HG03196 (cell line): ENCODE data around the gene ICOS.

Source experiments
- ATAC-seq: cut with Tn5 transposase; IDR thresholded peaks from one replicate; pipeline ENCODE4 v1.9.1; 2021; ENCODE audit not compliant: unreplicated experiment

ICOS gene

GRCh38 chr2:204005940-204006721 is 69.6 kb downstream of the ICOS start:
- no peak for ATAC-seq

- ATAC-seq = no peak
Measured at GRCh38 chr2:204008352-204008751, 71.8 kb downstream of the ICOS start.

DNA sequence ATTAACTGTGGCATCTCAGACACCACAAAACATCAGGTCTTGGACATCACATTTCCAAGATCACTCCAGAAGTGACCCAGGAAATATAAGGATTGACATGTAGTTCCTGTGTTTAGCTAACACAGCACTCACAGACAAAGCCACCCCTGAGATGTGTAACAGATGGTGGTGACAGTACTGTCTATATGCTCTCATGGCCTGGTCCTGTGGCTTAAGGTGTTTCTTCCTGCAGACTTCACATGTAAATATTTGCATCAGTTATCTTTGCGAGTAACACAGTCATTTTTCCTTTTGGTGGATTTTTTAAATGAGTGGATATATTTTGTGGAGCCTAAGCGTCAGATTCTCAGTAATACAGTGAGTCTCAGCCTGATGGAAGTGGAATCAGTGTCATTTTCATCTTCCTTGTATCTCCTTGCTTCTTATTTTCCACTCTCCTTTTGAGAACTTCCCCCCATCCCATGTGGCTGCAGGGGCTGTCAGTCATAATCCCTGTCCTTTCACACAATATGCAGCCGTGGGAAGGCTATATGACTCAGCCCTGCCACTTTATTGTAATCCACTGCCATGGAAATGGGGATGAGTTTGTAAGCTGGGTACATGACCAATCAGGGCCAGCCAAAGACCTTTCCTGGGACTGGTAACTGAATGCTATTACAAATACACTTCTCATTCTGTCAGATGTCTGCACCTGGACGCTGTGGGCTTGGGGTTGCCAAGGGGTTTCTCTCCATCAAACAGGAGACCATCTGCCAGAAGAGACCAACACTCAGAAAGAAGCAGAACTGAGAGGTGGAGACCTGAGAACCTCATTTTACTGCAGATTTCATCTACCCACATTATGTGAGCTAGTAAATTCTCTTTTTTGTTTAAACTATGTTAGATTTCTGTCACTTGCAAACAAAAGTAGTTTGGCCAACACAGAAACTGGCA is 74.3 kb downstream of the ICOS start:
- ATAC-seq = no peak
